ENCODE data around the gene ARHGAP6.

Gene ARHGAP6

GRCh38 chrX:11111037-11111851 is 554.5 kb downstream of the ARHGAP6 start, which contains the start of gene HCCS:
HCCS (plus strand) TSS chrX:11111332; CDS start chrX:11112061, 729 bp downstream.
- Histone ChIP-seq H3K9ac (ENCODE audit: low read depth, low read length, poor library complexity) (peak within 1 kb of the TSS; percentile 91), H3K4me2 (ENCODE audit: insufficient read depth, low read length, poor library complexity, severe bottlenecking) (peak within 1 kb of the TSS; percentile 49), H4K8ac (ENCODE audit: low read depth, low read length) (no peak within 1 kb of the TSS)

GRCh38 chrX:11109968-11110367 is 555.8 kb downstream of the ARHGAP6 start:
- WGBS, 2 donors (ENCODE audit: extremely low coverage in 2 of 2, insufficient read length in 2 of 2, insufficient replicate concordance in 1 of 2): no CpG with 5 or more reads among the region's 2 CpGs
- Histone ChIP-seq H3K4me3 (ENCODE audit: low read length in 2 of 2) (peak overlapping the region in 1 of 2 donors; percentile 79), H3K23ac (ENCODE audit: low read depth, low read length, poor library complexity) (no peak overlapping the region), H3K9ac (ENCODE audit: low read depth, low read length, poor library complexity) (no peak overlapping the region), H2BK5ac (ENCODE audit: low read length) (no peak overlapping the region), H2BK12ac (ENCODE audit: low read length) (no peak overlapping the region), H4K8ac (ENCODE audit: low read depth, low read length) (no peak overlapping the region), H3K27me3 (ENCODE audit: control insufficient read depth in 3 of 3, insufficient read depth in 3 of 3, low read depth in 1 of 3, low read length in 3 of 3) (no peaks in the 10 kb centered on the region), H2AFZ (ENCODE audit: low read length) (peak overlapping the region; percentile 49), H3K79me1 (ENCODE audit: low read depth, low read length) (peaks cover 2% of the 10 kb centered on the region), H3K27ac (replicated peaks; ENCODE audit: low read length) (no peak overlapping the region), H3K36me3 (replicated peaks in 1 of 2; ENCODE audit: control insufficient read depth in 2 of 2, insufficient read depth in 2 of 2, low read length in 2 of 2) (peaks cover 0 to 28% of the 10 kb centered on the region in 2 donors), H3K4me1 (ENCODE audit: control insufficient read depth in 2 of 2, insufficient read depth in 1 of 2, low read depth in 1 of 2, low read length in 2 of 2) (peaks cover 0 to 2% of the 10 kb centered on the region in 2 donors), H3K18ac (ENCODE audit: low read length) (no peak overlapping the region), H3K4me2 (ENCODE audit: insufficient read depth, low read length, poor library complexity, severe bottlenecking) (no peak overlapping the region), H3K14ac (ENCODE audit: low read length) (no peak overlapping the region), H3K4ac (ENCODE audit: low read length) (no peak overlapping the region), H2BK120ac (ENCODE audit: low read depth, low read length) (no peak overlapping the region), H3K9me3 (replicated peaks in 1 of 2; ENCODE audit: control insufficient read depth in 2 of 2, insufficient read depth in 1 of 2, low read depth in 1 of 2, low read length in 2 of 2) (no peaks in the 10 kb centered on the region), H2AK5ac (ENCODE audit: low read depth, low read length) (no peak overlapping the region), H2BK15ac (ENCODE audit: low read length) (no peak overlapping the region), H4K91ac (ENCODE audit: low read depth, low read length, poor library complexity) (no peak overlapping the region)
- DNase-seq (ENCODE audit: low spot score): no peak

More at GRCh38 chrX:11111037-11111851, 554.5 kb downstream of the ARHGAP6 start, which contains the start of gene HCCS:
- H2BK5ac ChIP-seq (ENCODE audit: low read length): no peak within 1 kb of the TSS
- peaks cover 7 to 41% of the 10 kb centered on the region in 2 donors for H3K36me3 ChIP-seq (replicated peaks in 1 of 2; ENCODE audit: control insufficient read depth in 2 of 2, insufficient read depth in 2 of 2, low read length in 2 of 2)
- no peak within 1 kb of the TSS for H3K27ac ChIP-seq (replicated peaks; ENCODE audit: low read length)
- peak within 1 kb of the TSS; percentile 90 for H3K18ac ChIP-seq (ENCODE audit: low read length)
- no peak within 1 kb of the TSS for H2BK15ac ChIP-seq (ENCODE audit: low read length)
- peak within 1 kb of the TSS; percentile 71 for H3K14ac ChIP-seq (ENCODE audit: low read length)
- peaks cover 0 to 2% of the 10 kb centered on the region in 2 donors for H3K4me1 ChIP-seq (ENCODE audit: control insufficient read depth in 2 of 2, insufficient read depth in 1 of 2, low read depth in 1 of 2, low read length in 2 of 2)
- no peak within 1 kb of the TSS for H2BK12ac ChIP-seq (ENCODE audit: low read length)
- WGBS, 2 donors (ENCODE audit: extremely low coverage in 2 of 2, insufficient read length in 2 of 2, insufficient replicate concordance in 1 of 2): no CpG with 5 or more reads among the region's 58 CpGs
- H3K4me3 ChIP-seq (ENCODE audit: low read length in 2 of 2): peak within 1 kb of the TSS; percentile 79 to 94
- no peak within 1 kb of the TSS for H2AK5ac ChIP-seq (ENCODE audit: low read depth, low read length)
- no peak within 1 kb of the TSS for H3K4ac ChIP-seq (ENCODE audit: low read length)
- peak within 1 kb of the TSS; percentile 87 for H2AFZ ChIP-seq (ENCODE audit: low read length)
- no peaks in the 10 kb centered on the region for H3K9me3 ChIP-seq (replicated peaks in 1 of 2; ENCODE audit: control insufficient read depth in 2 of 2, insufficient read depth in 1 of 2, low read depth in 1 of 2, low read length in 2 of 2)
- H3K79me1 ChIP-seq (ENCODE audit: low read depth, low read length): peaks cover 2% of the 10 kb centered on the region
- no peak within 1 kb of the TSS for H4K91ac ChIP-seq (ENCODE audit: low read depth, low read length, poor library complexity)
- peak; percentile 53 for DNase-seq (ENCODE audit: low spot score)
- no peaks in the 10 kb centered on the region for H3K27me3 ChIP-seq (ENCODE audit: control insufficient read depth in 3 of 3, insufficient read depth in 3 of 3, low read depth in 1 of 3, low read length in 3 of 3)
- H3K23ac ChIP-seq (ENCODE audit: low read depth, low read length, poor library complexity): peak within 1 kb of the TSS; percentile 91
- no peak within 1 kb of the TSS for H2BK120ac ChIP-seq (ENCODE audit: low read depth, low read length)

GRCh38 chrX:11108253-11108941 is 557.3 kb downstream of the ARHGAP6 start:
- Histone ChIP-seq H2BK15ac (ENCODE audit: low read length) (no peak overlapping the region), H2AFZ (ENCODE audit: low read length) (no peak overlapping the region), H3K9ac (ENCODE audit: low read depth, low read length, poor library complexity) (no peak overlapping the region), H3K4me1 (ENCODE audit: control insufficient read depth in 2 of 2, insufficient read depth in 1 of 2, low read depth in 1 of 2, low read length in 2 of 2) (peaks cover 0 to 2% of the 10 kb centered on the region in 2 donors), H3K27me3 (ENCODE audit: control insufficient read depth in 3 of 3, insufficient read depth in 3 of 3, low read depth in 1 of 3, low read length in 3 of 3) (no peaks in the 10 kb centered on the region), H3K23ac (ENCODE audit: low read depth, low read length, poor library complexity) (no peak overlapping the region), H3K14ac (ENCODE audit: low read length) (no peak overlapping the region), H3K27ac (replicated peaks; ENCODE audit: low read length) (no peak overlapping the region), H3K4ac (ENCODE audit: low read length) (no peak overlapping the region), H3K36me3 (replicated peaks in 1 of 2; ENCODE audit: control insufficient read depth in 2 of 2, insufficient read depth in 2 of 2, low read length in 2 of 2) (peaks cover 0 to 14% of the 10 kb centered on the region in 2 donors), H3K18ac (ENCODE audit: low read length) (no peak overlapping the region), H3K4me3 (ENCODE audit: low read length in 2 of 2) (no peak overlapping the region), H2BK120ac (ENCODE audit: low read depth, low read length) (no peak overlapping the region), H4K8ac (ENCODE audit: low read depth, low read length) (no peak overlapping the region), H3K79me1 (ENCODE audit: low read depth, low read length) (peaks cover 2% of the 10 kb centered on the region), H2AK5ac (ENCODE audit: low read depth, low read length) (no peak overlapping the region), H2BK12ac (ENCODE audit: low read length) (no peak overlapping the region), H2BK5ac (ENCODE audit: low read length) (no peak overlapping the region), H3K4me2 (ENCODE audit: insufficient read depth, low read length, poor library complexity, severe bottlenecking) (no peak overlapping the region), H3K9me3 (replicated peaks in 1 of 2; ENCODE audit: control insufficient read depth in 2 of 2, insufficient read depth in 1 of 2, low read depth in 1 of 2, low read length in 2 of 2) (no peaks in the 10 kb centered on the region), H4K91ac (ENCODE audit: low read depth, low read length, poor library complexity) (no peak overlapping the region)
- 100% methylated on average over 2 of the region's 4 CpGs for WGBS, 2 donors (ENCODE audit: extremely low coverage in 2 of 2, insufficient read length in 2 of 2, insufficient replicate concordance in 1 of 2)
- DNase-seq (ENCODE audit: low spot score): no peak

GRCh38 chrX:11105080-11105479 is 560.6 kb downstream of the ARHGAP6 start:
- no peak overlapping the region for H3K18ac ChIP-seq (ENCODE audit: low read length)
- H2BK15ac ChIP-seq (ENCODE audit: low read length): no peak overlapping the region
- no peak overlapping the region for H2BK5ac ChIP-seq (ENCODE audit: low read length)
- no peak overlapping the region for H4K8ac ChIP-seq (ENCODE audit: low read depth, low read length)
- no peak overlapping the region for H2AFZ ChIP-seq (ENCODE audit: low read length)
- no peak overlapping the region for H3K9ac ChIP-seq (ENCODE audit: low read depth, low read length, poor library complexity)
- no peak overlapping the region for H4K91ac ChIP-seq (ENCODE audit: low read depth, low read length, poor library complexity)
- no CpG with 5 or more reads among the region's 4 CpGs for WGBS, 2 donors (ENCODE audit: extremely low coverage in 2 of 2, insufficient read length in 2 of 2, insufficient replicate concordance in 1 of 2)
- H3K4me1 ChIP-seq (ENCODE audit: control insufficient read depth in 2 of 2, insufficient read depth in 1 of 2, low read depth in 1 of 2, low read length in 2 of 2): peaks cover 3 to 5% of the 10 kb centered on the region in 2 donors
- H3K4me3 ChIP-seq (ENCODE audit: low read length in 2 of 2): no peak overlapping the region
- H3K27me3 ChIP-seq (ENCODE audit: control insufficient read depth in 3 of 3, insufficient read depth in 3 of 3, low read depth in 1 of 3, low read length in 3 of 3): no peaks in the 10 kb centered on the region
- DNase-seq (ENCODE audit: low spot score): no peak
- no peak overlapping the region for H2BK120ac ChIP-seq (ENCODE audit: low read depth, low read length)
- H3K36me3 ChIP-seq (replicated peaks in 1 of 2; ENCODE audit: control insufficient read depth in 2 of 2, insufficient read depth in 2 of 2, low read length in 2 of 2): no peaks in the 10 kb centered on the region
- no peak overlapping the region for H3K4ac ChIP-seq (ENCODE audit: low read length)
- no peaks in the 10 kb centered on the region for H3K9me3 ChIP-seq (replicated peaks in 1 of 2; ENCODE audit: control insufficient read depth in 2 of 2, insufficient read depth in 1 of 2, low read depth in 1 of 2, low read length in 2 of 2)
- no peak overlapping the region for H2AK5ac ChIP-seq (ENCODE audit: low read depth, low read length)
- H2BK12ac ChIP-seq (ENCODE audit: low read length): no peak overlapping the region
- no peak overlapping the region for H3K4me2 ChIP-seq (ENCODE audit: insufficient read depth, low read length, poor library complexity, severe bottlenecking)
- H3K79me1 ChIP-seq (ENCODE audit: low read depth, low read length): no peaks in the 10 kb centered on the region
- no peak overlapping the region for H3K27ac ChIP-seq (replicated peaks; ENCODE audit: low read length)
- H3K14ac ChIP-seq (ENCODE audit: low read length): no peak overlapping the region
- H3K23ac ChIP-seq (ENCODE audit: low read depth, low read length, poor library complexity): no peak overlapping the region
